NCI-H1048 (cell line): ENCODE measurements around the gene CHST2.
"Not testable (repeated sequence)": the region's sequence is repeated elsewhere in the genome, so short reads cannot be mapped to it uniquely, and the experiment has no call there.

Experiments used
- DNase-seq: peaks from one replicate; lab custom pipeline; 2025; lab: John Stamatoyannopoulos, UW

Gene CHST2, protein sequence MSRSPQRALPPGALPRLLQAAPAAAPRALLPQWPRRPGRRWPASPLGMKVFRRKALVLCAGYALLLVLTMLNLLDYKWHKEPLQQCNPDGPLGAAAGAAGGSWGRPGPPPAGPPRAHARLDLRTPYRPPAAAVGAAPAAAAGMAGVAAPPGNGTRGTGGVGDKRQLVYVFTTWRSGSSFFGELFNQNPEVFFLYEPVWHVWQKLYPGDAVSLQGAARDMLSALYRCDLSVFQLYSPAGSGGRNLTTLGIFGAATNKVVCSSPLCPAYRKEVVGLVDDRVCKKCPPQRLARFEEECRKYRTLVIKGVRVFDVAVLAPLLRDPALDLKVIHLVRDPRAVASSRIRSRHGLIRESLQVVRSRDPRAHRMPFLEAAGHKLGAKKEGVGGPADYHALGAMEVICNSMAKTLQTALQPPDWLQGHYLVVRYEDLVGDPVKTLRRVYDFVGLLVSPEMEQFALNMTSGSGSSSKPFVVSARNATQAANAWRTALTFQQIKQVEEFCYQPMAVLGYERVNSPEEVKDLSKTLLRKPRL

DNA sequence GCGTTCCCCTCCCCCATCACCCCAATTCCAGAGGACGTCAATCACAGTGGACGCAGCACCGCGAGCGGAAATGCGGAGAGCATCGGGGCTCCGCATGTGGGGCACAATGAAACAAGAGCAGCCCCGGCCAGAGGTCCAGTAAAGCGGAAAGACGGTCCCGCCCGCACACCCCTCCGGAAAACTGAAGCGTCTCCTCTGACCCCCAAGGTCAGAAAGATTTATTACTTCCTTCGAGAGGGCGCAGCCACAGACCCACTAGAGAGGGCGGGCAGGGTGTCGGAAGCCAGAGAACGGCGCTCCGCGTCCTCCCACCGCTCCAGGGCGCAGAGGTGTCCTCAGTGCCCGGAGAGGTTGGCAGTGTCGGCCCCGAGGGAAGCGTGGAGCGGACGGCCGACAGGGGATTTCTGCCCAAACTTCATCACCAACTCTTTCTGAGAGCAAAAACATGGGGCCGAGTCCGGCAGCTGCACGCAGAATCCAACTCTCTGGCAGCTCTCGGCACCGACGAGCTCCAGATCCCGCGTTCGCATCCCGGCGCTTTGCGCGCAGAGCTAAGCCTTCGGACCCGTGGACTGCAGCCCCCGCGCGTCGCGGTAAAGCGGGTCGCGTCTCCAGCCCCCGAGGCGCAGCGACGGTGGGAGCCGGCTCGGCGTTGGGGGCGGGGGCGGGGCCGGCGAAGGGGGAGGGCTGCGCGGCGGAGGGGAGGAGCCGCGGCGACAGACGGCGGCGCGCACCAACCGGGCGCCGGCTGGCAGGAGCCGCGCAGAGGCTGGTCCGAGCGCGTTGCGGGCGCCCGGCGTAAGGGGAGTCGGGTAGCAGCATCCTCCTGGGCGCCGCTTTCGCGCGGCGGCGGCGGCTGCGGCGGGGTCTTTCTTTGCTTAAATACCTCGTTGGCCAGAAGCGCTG, at the start of gene CHST2:
TSS of gene CHST2 (plus strand) at position 763 of the 906 bp plus-strand sequence. CDS start 1,046 bp downstream, outside the sequence.
- peak; percentile 43 for DNase-seq

DNA sequence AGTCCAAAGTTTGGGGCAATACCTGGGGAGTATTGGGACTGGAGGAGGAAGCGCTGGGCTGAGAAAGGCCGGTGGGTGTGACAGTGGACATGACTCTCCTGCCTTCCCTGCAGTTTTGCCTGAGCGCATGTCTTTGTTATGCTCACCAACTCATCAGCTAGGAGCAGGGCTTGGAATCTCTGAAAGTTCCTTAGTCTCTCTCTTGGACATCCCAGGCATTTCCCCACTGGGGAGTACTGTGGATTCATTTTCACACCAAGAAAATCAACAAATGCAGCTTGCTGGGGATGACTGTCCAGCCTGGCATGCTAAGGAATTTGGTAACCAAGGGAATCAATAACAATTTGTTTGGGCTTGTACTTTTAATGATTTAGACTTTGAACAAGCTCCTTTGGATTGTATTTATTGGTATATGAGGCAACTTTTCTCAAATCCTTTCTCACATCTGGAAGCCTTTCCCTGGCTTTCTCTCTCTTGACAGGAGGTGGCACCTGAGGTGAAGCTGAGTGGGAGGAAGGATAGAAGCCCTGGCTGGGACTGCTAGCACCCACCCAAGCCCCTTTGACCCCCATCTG, 48.5 kb upstream of the CHST2 start:
- no peak for DNase-seq

DNA sequence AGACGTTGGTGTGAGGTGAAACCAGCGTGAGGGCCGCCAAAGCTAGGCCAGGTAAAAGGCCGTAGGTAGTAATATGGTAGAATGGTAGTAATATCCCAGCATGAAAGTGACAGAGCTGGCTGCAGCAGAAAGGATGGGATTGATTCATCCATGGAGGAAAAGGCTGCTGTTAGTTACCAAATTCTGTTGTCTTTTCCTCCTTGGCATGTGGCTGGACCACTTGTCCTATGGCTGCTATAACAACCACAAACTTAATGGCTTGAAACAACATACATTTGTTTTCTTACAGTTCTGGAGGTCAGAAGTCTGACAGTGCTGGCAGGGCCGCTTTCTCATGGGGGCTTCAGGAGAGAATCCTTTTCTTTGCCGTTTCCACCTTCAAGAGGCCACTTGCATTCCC, 47.8 kb upstream of the CHST2 start:
- no peak for DNase-seq

DNA sequence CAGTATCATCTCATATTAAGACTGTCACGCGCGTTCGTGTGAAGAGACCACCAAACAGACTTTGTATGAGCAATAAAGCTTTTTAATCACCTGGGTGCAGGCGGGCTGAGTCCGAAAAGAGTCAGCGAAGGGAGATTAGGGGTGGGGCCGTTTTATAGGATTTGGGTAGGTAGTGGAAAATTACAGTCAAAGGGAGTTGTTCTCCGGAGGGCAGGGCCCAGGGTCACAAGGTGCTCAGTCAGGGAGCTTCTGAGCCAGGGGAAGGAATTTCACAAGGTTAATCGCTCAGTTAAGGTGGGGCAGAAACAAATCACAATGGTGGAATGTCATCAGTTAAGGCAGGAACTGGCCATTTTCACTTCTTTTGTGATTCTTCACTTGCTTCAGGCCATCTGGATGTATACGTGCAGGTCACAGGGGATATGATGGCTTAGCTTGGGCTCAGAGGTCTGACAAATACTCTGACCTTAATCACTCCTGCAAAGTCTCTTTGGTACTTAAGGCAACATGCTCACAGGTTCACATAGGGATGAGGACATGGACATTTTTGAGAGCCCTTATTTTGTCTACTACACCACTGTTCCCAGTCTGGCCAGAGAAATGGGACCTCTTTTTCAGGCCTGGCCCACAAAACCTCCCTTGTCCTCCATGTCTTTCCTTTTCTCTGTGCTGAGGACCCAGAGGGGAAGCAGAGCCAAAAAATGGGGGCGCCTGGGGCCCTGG, 47.1 kb upstream of the CHST2 start:
- not testable (repeated sequence) for DNase-seq

DNA sequence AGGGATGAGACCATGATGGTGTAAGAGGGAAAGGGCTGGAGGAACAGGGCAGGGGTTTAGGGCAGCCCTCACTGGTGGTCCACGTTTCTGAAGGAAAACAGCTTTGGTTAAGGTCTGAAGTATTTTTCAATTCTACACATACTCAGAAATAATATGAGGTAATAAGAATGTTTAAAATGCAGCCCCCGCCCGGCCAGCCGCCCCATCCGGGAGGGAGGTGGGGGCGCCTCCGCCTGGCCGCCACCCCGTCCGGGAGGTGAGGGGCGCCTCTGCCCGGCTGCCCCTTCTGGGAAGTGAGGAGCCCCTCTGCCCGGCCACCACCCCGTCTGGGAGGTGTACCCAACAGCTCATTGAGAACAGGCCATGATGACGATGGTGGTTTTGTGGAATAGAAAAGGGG, 46.0 kb upstream of the CHST2 start:
- DNase-seq = not testable (repeated sequence)

DNA sequence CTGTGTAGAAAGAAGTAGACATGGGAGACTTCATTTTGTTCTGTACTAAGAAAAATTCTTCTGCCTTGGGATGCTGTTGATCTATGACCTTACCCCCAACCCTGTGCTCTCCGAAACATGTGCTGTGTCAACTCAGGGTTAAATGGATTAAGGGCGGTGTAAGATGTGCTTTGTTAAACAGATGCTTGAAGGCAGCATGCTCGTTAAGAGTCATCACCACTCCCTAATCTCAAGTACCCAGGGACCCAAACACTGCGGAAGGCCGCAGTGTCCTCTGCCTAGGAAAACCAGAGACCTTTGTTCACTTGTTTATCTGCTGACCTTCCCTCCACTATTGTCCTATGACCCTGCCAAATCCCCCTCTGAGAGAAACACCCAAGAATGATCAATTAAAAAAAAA, 45.6 kb upstream of the CHST2 start:
- DNase-seq = not testable (repeated sequence)

DNA sequence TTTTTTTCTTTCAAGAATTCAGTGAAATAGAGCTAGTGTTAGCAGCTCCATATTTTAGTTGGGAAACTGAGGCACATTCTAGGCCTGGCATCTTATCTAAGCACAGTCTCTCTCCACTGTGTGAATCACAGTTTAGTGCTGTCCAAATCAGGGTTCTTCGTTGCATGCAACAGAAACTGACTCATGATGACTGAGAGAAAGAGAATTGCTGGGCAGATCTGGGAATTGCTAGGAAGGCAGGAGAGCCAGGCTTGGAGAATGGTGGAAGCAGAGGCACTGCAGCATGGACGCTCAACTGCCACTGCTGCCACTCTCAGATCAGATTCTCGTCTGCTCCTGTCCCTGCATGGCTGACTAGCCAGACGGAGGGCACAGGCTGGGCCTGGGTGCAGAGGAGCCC, 40.7 kb upstream of the CHST2 start:
- no peak for DNase-seq

DNA sequence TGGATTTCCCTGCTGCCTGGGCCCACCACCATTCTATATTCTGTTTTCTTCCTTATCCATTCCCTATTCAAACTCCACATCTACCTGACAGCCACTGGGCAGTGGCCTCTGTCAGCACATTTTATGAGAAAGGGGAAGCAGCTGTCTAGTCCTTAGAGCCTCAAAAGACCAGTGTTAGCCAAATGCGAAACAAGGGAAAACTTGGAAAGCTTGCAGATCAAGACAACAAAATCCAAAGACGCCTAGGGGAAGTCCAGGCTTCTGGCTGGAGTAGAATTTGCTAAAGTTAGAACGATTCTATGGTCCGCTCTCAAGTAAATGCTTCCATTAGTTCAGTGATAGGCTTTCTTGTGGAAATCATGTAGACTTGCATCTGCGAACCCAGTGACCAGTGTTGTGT, 39.4 kb upstream of the CHST2 start:
- DNase-seq = no peak

DNA sequence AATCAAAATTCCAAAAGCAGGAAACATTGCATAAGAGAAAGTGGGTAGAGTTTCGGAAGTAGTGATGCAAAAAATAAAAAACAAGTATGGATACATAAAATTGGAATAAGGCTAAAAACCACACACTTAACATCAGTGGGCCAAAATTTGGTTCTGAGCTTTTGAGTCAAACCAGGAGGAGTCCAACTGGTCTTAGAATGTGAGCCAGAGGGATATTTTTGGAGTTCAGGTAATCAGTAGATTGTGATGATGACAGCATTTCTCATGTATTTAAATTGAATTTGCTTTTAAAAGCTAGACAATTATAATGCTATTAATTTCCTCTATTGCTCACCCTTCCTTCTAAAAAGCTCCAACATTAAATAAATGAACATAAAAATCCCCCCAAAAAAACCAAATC, 38.2 kb upstream of the CHST2 start:
- no peak for DNase-seq

DNA sequence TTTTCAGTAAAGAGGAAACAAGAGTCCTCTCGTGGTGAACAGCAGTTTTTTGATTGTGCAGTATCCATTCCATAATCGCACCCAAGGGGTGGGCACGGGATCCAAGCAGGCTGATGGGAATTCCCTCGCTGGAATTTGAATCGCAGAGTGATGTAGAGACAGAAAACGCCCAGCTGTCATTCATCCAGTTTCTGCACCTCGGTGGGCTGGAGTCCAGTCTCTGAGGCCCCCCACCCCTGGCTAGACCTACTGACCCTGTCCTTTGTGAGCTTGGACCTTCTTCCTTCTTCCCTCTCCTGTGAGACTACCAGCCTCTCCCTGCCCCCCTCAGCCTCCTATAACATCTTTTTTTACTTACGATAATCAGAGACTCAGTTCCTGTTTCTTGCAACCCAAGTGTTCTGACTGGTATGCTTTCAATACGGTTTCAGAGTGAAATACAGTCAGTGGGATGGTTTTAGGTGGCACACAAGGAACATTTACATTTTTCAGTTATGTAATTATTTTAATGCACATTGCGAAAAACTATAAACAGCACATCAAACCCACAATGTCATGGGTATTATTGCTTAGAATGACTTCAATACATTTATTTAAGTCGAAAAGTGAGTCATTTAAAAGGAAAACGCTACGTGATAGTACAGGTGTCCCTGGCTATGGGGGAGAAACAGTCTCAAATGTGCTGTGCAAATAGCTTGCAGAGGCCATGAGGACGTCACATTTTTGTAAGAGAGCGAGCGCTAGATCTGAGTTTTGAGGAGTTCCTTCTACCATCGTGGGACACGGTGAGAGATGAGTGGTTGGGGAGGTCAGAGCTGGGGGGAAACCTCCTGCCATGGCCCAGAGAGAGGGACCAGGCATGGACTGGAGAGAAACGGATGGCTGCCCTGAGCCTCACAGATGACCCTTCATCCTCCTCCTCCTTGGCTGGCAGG, 37.5 kb upstream of the CHST2 start:
- no peak for DNase-seq

DNA sequence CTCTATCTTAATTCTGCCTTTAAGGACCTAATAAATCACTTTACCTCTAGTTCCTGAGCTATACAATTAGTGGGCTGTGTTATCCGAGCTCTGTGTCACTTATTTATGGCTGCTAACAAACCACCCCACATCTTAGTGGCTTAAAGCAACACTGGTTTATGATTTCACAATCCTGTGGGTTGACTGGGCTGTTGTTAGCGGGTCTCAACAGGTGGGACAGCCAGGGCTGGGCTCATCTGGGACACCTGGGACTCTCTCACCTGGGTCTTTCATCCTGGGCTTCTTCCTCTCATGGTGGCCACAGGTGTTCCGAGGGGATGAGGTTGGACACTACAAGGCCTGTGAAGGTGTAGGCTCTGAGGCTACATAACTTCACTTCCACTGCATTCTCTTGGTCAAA, 35.8 kb upstream of the CHST2 start:
- no peak for DNase-seq

DNA sequence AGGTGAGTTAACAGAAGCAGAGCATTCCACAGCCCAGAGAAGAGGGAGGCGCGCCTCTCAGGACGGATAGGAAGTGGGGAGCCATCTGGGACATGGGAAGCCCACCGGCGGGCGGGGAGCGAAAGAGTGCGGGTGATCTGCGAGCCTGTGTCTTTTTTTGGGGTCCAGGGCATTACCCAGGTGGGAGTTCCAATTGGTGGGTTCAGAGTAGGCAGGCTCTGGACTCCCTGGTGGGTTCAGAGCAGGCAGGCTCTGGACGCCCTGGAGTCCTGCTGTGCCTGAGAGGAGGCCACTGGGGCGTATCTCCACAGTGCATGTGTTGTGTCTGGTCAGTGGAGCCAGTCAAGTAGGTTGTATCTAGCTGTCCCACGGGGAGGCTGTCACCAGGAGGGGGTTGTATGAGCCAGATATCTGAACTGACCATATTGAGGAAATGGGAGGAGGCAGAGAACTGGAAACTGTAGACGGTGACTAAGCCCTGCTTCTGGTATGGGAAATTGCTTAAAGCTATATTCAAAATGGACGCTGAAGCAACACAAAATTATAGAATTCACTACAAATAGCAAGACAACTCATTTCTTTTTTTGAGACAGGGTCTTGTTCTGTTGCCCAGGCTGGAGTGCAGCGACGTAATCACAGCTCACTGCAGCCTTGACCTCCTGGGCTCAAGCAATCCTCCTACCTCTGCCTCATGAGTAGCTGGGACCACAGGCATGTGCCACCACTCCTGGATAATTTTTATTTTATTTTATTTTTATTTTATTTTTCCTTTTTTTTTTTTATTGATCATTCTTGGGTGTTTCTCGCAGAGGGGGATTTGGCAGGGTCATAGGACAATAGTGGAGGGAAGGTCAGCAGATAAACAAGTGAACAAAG, 34.5 kb upstream of the CHST2 start:
- DNase-seq = no peak

DNA sequence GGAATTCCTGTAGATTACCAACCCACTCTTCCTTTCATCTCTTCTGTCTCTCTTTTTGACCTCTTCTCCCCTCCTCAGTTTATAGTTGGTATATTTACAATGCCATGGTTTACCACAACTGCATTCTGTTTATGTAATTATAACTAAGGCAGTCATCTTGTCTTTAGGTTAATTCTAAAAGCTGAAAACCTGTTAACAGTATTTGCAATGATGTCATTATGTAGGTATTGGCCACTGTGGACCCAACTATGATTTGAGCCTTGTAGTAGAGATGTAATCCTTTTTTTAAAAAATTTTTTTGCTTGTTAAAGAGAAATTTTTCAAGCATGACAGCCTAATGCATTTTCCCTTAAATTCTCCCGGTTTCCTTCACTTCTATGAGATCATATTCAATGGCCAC, 30.7 kb upstream of the CHST2 start:
- DNase-seq = no peak

DNA sequence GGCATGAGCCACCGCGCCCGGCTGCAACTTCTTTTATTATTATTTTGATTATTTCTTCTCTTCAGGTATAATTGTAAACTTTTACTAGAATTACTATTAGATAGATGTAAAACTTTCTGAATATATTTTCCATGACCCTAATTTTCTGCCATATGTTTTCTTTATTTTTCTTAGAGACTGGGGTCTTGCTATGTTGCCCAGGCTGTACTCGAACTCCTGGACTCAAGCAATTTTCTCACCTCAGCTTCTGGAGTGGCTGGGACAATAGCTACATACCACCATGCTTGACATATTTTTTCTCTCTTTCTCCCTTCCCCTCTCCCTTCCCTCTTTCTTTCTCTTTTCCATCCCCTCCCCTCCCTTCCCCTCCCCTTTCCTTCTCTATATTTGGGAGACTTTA, 29.6 kb upstream of the CHST2 start:
- no peak for DNase-seq

DNA sequence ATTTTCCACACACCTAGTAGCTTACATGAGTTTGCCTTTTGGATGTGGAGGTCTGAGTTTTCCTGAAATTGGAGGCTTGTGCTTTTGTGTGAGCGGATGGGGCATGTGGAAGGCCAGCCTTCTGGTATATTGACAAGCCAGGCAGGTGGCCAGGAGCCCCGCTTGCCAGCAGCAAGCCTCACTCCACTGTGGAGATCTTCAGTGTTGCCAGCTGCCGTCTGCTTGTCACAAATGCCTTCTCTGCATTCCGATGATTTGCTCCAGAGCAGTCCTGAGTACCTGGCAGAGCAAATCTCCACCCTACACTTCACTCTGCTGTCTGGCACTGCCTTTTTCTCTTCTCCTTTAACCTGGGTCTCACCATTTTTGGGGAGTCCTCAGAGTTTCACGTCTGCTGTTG, 29.1 kb upstream of the CHST2 start:
- DNase-seq = no peak

DNA sequence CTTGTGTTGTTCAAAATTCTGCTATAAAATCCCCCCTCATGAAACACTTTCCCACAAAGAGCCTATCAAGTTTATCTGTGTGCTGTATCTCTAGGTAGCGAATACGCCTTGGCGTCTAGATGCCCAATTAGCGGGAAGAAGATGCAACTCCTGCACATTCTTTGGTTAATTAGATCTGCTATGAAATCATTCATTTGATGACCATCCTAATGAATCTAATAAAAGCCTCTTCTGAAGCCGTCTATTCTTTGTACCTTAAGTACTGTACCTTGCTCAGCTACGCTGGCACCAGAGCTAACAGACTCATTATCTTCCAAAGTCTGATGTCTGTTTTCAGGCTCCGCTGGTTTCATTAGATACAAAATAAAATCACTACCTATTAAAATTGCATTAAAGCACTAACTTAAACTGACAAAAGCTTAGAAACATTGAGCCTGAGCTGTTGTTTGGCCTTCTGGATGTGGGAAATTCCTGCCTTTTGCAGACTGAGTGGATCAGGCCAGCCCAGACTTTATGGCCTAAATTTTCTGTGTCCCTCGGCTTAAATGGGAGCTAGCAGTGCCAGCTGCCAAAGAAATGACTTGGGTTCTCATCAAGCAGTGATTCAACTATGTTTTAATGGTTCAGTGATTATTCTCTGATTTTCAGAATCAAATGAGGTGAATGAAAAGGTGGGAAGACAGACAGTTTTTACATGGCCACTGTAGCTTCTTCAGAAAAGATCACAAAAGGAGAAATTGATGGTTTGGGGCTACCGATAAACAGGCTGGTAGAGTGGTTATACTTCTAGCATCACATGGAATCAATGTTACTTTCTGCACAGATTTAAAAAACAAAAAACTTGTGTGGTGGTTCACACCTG, 28.4 kb upstream of the CHST2 start:
- no peak for DNase-seq

DNA sequence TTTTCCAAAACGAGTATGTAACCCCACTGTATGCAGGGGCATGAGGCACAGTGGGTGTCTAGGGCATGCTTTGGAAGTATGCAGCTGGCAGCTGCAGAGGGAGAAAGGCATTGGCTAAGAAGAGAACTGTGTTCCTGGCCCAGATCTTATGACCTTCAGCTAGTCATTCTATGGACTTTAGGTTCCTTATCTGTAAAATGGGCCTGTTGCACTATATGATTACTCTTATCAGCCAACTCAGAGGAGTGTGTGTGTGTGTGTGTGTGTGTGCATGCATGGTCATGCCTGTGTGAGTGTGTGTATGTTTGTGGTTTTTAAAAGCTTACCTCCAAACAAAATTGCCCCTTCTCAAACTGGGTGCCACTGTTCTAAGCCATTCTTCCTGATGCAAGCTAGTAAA, 27.4 kb upstream of the CHST2 start:
- no peak for DNase-seq

DNA sequence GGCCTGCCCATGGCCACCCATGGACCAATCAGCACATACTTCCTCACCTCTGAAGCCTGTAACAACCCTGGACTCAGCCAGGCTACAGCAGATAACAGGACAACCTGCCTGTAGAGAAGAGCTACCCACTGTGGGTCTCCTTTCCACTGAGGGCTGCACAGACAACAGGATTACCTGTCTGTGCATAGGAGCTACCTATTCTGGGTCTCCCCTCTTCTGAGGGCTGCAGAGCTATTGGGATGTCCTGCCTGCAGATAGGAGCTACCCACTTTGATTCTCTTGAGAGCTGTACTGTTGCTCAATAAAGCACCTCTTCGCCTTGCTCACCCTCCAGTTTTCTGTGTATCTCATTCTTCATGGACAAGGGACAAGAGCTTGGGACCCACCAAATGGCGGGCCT, 23.8 kb upstream of the CHST2 start:
- DNase-seq = no peak
